ENCODE results near the gene ALKAL2.

DNA sequence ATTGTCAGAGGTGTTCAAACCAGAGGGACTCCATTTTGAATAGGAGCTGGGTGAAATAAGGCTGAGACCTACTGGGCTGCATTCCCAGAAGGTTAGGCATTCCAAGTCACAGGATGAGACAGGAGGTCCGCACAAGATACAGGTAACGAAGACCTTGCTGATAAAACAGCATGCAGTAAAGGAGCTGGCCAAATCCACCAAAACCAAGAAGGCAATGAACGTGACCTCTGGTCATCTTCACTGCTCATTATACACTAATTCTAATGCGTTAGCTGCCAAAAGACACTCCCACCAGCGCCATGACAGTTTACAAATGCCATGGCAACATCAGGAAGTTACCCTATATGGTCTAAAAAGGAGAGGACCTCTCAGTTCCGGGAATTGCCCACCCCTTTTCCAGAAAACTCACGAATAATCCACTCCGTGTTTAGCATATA is 34.7 kb downstream of the ALKAL2 start:
- no peak for TF ChIP-seq EP300 (conservative IDR thresholded peaks at IDR 0.05; ENCODE audit: poor library complexity, severe bottlenecking)
- no peak for TF ChIP-seq CTCF (IDR thresholded peaks at IDR 0.05; ENCODE audit: poor library complexity, severe bottlenecking)
- TF ChIP-seq RAD21 (conservative IDR thresholded peaks at IDR 0.05) = no peak
- TF ChIP-seq POLR2AphosphoS5 (IDR thresholded peaks at IDR 0.05) = no peak
